ENCODE measurements around the gene GPR87.

The GPR87 gene

DNA sequence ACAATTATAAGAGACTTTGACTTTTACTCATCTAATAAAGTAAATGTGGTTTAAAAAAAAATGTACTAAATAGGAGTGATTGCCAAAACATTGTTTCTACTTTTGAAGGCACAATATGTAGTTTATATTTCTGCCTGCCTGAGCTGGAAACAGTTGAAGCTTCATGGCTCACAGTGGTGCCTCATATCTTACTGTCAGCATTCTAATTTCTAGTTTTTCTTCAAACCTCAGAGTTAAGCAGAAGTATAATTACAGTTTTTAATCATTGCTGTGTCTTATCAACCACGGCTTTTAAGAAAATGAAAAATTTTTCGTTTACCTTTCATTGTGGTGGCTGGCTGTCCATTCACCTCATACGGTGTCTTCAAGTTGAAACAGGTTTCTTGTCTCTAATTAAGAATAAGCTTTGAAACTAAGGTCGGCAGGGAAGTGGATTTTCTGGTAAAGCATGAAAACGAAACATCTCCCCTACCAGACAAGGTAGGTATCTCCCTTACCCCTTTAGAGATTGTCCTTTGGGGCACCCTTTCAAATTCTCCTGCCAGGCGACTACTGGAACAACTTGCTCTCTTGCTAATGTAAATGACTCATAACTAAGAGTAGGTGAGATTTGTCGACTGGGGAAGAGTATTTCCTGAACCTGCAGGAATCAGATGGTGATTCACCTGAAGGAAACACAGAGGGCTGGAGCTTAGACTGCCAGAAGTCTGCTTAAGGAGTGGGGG is at the start of gene GPR87:
Gene GPR87 (minus strand): TSS at position 554 of the 725 bp plus-strand sequence. CDS start 16,720 bp downstream, outside the sequence.
- DNase-seq = peak; percentile 51

DNA sequence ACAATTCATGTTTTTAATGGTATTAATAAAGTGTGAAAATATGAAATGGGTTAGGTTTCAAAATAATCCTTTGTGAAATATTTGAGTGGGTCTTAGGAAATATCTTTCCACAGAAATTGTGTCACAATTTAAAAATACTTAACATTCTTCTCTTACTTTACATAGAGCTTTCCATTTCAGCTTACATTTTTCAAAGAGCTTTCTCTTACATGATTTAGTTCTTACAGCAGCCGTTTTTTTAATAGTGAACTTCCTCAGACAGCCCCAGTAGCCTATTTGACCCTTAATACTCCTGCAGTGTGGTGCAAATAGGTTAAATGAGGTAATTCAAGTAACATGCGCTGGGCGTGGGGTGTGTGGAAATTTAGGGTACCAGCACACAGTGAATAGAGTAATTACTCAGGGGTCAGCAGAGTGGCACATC is 46.1 kb upstream of the GPR87 start:
- no peak for DNase-seq

DNA sequence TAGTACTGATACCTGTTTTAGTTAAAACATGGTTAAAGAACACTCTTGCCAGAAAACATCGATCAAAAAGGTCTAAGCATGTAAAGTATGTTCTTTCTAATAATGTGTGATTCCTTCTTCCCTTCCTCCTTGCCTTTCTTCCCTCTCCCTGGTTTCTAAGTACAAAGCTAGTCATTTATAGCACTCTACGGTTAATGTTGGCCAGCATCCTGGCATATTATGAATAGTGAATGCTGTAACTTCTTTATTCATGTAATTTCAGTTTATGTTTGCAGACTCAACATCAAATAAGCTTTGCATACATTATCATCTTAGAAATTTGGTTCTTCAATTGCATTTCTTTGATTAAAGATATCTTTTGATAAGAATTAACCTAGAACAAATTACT is 40.8 kb upstream of the GPR87 start:
- DNase-seq = no peak

GRCh38 chr3:151356794-151357462 is 40.3 kb upstream of the GPR87 start:
- DNase-seq = no peak

DNA sequence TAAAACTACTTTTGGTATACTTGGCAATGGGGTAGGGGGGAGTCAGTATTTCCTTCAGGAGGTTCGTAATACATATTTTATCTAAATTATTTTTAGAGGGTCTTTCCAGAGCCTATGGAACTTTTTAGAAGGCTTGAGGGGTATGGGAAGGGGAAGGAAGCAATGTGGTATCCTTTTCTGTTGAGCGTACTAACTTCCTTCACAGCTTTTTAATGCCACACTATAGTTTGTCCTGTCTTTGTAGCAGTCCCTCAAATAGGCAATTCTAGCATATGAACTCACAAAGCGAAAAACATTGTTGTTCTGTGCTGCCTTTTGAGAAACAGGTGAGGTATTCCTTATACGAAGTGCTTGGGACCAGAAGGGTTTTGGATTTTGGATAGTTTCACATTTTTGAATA is 35.0 kb upstream of the GPR87 start:
- DNase-seq = no peak

- no peak for DNase-seq
Observed at GRCh38 chr3:151351219-151351618, 34.6 kb upstream of the GPR87 start.

DNA sequence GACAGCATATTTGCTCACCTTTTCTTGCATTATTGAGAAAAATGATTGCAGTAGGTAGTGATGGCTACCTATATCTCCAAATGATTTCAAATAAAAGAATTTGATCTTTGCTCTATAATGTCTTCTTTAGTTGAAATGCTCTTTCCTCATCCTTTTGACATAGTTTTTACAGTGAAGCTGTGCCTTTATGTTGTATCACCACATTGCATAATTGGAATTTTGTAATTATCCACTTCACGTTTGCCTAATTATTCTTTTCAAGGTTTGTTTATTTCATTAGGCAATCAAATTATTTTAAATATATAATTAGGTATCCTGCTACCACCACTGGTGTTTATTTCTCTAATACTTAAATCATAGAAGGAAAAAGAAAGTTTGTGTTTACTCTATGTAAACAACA is 34.0 kb upstream of the GPR87 start:
- no peak for DNase-seq

DNA sequence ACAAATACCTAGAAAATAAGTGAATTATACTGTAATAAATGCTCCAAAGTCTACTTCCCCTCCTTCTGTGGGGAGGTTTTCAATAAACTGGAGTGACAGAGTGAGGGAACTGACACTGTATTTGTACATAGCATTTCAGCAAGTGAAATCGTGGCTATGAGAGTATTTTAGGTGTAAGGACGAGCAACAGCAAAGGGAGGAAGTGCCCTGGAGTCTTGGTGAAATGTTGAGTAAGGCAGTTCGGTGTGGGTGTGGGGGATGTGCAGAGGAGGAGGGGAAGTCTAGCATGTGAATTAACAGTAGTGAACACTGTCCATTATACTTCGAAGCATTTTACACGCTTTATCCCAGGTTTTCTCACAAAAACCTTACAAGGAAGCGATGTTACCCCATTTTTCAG is 30.8 kb upstream of the GPR87 start:
- DNase-seq = no peak

GRCh38 chr3:151346292-151346691 is 29.7 kb upstream of the GPR87 start:
- no peak for DNase-seq

DNA sequence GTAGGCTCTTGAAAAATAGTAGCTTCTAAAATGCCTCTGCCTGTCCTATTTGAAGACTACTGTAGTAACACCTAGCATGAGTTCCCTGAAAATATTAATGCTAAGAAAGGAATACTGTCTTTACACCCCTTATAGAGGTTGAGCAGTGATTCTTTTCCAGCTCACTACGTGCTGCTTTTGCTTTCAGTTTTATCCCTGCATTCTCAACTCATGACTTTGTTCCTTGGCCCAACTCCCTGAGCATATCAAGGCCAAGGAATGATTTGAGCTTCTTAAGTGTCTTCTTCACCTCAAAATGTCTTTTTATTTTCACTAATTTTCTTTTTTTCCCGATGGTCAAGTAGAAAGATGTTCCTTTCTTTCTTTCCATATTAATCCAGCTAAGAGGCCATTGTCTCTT is 29.2 kb upstream of the GPR87 start:
- no peak for DNase-seq

- no peak for DNase-seq
Observed at GRCh38 chr3:151331696-151332095, 15.1 kb upstream of the GPR87 start.

- no peak for DNase-seq
Observed at GRCh38 chr3:151330899-151331298, 14.3 kb upstream of the GPR87 start.

DNA sequence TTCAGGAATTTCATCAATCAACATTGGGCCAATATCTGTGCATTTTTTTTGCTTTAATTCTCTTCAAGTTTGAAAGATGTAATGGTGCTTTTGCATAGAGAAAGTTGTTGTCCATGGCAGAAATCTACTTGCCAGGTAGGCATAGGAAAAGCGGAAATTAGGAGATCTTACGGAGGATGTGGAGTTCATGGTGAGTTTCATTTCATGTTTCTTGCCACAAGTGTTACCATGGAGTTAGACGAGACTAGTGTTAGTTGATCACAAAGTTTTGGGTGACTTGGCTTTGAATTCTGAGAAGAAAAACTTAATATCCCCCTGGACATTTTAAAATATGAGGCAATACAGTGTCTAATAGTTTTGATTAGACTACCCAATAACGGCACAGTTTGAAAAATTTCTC is 13.8 kb upstream of the GPR87 start:
- no peak for DNase-seq

GRCh38 chr3:151329363-151329762 is 12.7 kb upstream of the GPR87 start, which contains the start of gene P2RY13:
Gene P2RY13, minus strand, starts transcription at chr3:151329549. Its CDS starts 21 bp downstream, at chr3:151329528.
- no peak for DNase-seq

GRCh38 chr3:151328298-151328995 is 11.8 kb upstream of the GPR87 start:
- DNase-seq = peak; percentile 43

DNA sequence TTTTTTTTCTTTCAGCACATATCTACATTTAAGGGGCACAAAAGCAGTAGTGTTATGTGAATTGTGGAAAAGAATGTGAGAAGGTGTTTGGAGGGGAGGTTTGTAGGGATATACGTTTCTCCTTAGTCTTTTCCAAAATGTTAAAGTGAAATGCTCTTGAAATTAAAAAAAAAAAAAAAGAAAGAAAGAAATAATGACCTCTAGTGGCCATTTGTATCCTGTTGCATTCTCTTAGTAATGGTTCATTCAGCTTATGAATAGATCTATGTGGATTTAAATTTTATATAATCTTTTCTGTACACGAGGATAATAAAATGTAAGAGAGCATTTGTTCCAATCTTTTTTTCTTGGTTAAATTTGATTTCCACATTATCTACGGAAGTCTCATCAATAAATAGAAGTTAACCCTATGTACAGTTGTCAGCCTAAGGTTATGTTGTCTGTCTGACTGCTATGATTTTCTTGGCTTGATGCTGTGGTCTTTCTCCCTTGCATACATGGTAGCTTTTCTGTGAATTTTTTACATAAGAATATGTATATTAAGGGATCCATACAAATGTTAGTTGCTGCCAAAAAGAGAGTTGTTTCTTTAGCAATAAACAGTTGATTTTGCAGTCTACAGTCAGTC is 11.1 kb upstream of the GPR87 start:
- no peak for DNase-seq

- no peak for DNase-seq
Observed at GRCh38 chr3:151322511-151322910, 5.9 kb upstream of the GPR87 start.

GRCh38 chr3:151321526-151321925 is 4.9 kb upstream of the GPR87 start:
- no peak for DNase-seq

DNA sequence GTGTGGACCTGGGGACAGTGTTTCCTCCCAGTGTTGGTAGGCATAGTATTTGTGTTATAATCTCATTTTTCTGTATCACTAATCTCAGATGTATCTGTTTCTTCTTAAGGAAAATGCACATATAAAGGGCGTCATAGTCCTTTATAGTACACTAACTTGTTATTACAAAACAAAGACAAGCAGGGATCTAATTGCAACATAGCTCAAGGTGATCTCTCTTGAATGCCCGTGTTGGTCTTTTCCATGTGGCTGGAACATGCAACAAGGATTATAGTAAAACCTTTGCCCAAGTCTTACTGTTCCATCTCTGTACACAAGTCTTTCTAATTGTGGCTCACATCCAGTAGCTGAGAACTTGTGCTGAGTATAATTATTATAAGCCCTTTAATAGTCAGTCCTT is 3.5 kb upstream of the GPR87 start:
- no peak for DNase-seq

DNA sequence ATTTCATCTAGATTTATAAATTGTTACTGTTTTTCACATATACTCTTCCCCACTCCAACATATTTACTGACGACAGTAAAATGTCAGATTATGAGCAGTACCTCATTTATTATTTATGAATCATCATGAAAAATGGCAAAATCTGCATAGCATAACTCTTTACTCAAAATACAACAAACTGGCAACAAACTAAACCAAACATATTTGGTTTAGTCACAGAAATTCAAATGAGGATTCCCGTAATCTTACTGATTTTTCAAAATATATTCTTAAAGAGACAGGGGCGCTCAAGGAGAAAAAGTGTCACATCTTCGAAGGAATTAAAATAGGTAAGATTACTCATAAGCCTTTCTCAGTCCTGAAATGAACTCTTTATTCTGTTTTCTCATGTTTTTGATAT is 3.0 kb upstream of the GPR87 start:
- DNase-seq = no peak

- no peak for DNase-seq
Observed at GRCh38 chr3:151318991-151319390, 2.4 kb upstream of the GPR87 start.

DNA sequence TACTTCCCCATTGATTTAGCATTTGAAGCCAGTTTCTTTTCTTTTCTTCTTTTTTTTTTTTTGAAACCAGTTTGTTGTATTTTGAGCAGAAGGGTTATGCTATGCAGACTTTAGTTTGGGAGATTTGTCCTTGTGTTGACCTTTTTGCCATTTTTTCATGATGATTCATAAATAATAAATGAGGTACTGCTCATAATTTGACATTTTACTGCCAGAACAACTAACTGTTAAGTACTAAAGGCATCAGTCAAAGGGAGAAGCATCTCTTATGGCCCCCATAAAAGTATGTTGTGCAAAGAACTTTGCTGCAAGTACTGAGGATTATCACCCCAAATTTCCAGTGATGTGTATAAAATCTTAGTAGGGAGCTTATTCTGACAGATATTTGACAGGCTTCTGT is 1.7 kb upstream of the GPR87 start:
- no peak for DNase-seq

GRCh38 chr3:151315846-151316245 is 774 bp downstream of the GPR87 start:
- no peak for DNase-seq

- DNase-seq = no peak
Observed at GRCh38 chr3:151315136-151315535, 1.5 kb downstream of the GPR87 start.
